Endothelial cell of umbilical vein (primary cell): Measurements from ENCODE around the gene TAF1A. TPM values are rescaled to one million over a fixed set of nuclear protein-coding genes. Genes with fewer than 3 reads are reported as not detected.

ENCODE experiments used
- BruUV-seq: library from RNA; stranded (reverse); fragments of 400-500 nt; replicated peaks from 2 replicates; lab custom pipeline; 2021; lab: Mats Ljungman, UMichigan
- CTCF ChIA-PET: fragments of 300-600, 350-600 bp; sonication (Branson Sonifier 250); formaldehyde crosslinking; loops from one replicate; lab custom pipeline; 2021; ENCODE audit warnings: antibody characterized with exemption, inconsistent platforms; lab: Charles Lee
- POLR2A ChIA-PET: fragments of 300-600, 350-600 bp; sonication (Branson Sonifier 250); formaldehyde crosslinking; loops from one replicate; lab custom pipeline; 2021; ENCODE audit warnings: antibody characterized with exemption, inconsistent platforms; lab: Charles Lee
- DNase-seq: peaks from one replicate; pipeline ENCODE4 v3.0.0-alpha.2; 2011; ENCODE audit warnings: low read depth, low spot score
- FAIRE-seq: peaks from 2 replicates; lab custom pipeline; 2011; peaks lifted over from hg19 to GRCh38; lab: Jason Lieb, UNC
- H2AFZ ChIP-seq: 2 replicates; pipeline ENCODE4 v1.6.0; 2012; ENCODE audit warnings: low read depth, low read length, control low read depth, inconsistent platforms
- H3K27ac ChIP-seq: 2 replicates; pipeline ENCODE4 v1.5.1; 2011; ENCODE audit warnings: low read depth, mild to moderate bottlenecking, control low read depth, low read length, moderate library complexity; ENCODE audit not compliant: insufficient read depth
- H3K27me3 ChIP-seq, 2 experiments: 2 replicates each; pipeline versions ENCODE4 v1.6.0 to v1.6.1; 2011; ENCODE audit warnings: low read length in 2 of 2, mixed read lengths in 1 of 2; ENCODE audit not compliant: control insufficient read depth in 2 of 2, insufficient read depth in 2 of 2
- H3K36me3 ChIP-seq, 2 experiments: 2 replicates in 1 of 2; 3 replicates in 1 of 2; pipeline ENCODE4 v1.5.1; 2011; ENCODE audit warnings: low read length in 2 of 2, mild to moderate bottlenecking in 1 of 2, moderate library complexity in 1 of 2; ENCODE audit not compliant: control insufficient read depth in 2 of 2, insufficient read depth in 2 of 2; ENCODE audit errors: extremely low read depth in 1 of 2
- H3K4me1 ChIP-seq: 3 replicates; pipeline ENCODE4 v1.5.1; 2011; ENCODE audit warnings: mild to moderate bottlenecking, low read length; ENCODE audit not compliant: control insufficient read depth, insufficient read depth; ENCODE audit errors: extremely low read depth
- H3K4me2 ChIP-seq: 2 replicates; pipeline ENCODE4 v1.6.1; 2011; ENCODE audit warnings: low read length, control low read depth, mixed read lengths; ENCODE audit not compliant: insufficient read depth
- H3K4me3 ChIP-seq, 3 experiments: fragments of 200-600 bp in 1 of 3; sonication (generic), shearing (Covaris generic) in 1 of 3; replicated peaks in 1 of 3; 2 replicates each; pipeline ENCODE4 v1.5.1; 2011 to 2016; ENCODE audit warnings: control low read depth in 3 of 3, low read length in 3 of 3, mild to moderate bottlenecking in 2 of 3, inconsistent platforms in 1 of 3, low read depth in 1 of 3, moderate library complexity in 1 of 3; ENCODE audit not compliant: insufficient read depth in 1 of 3
- H3K79me2 ChIP-seq: 2 replicates; pipeline ENCODE4 v1.6.0; 2012; ENCODE audit warnings: low read length, inconsistent platforms; ENCODE audit not compliant: control insufficient read depth, insufficient read depth
- H3K9ac ChIP-seq: replicated peaks from 2 replicates; pipeline ENCODE3; 2011; ENCODE audit warnings: low read length, control low read depth; ENCODE audit not compliant: insufficient read depth; ENCODE audit errors: extremely low read depth
- H3K9me1 ChIP-seq: replicated peaks from 3 replicates; pipeline ENCODE4 v1.6.0; 2011; ENCODE audit warnings: mild to moderate bottlenecking, low read length; ENCODE audit not compliant: control insufficient read depth, insufficient read depth; ENCODE audit errors: extremely low read depth
- H3K9me3 ChIP-seq: replicated peaks from 2 replicates; pipeline ENCODE4 v1.5.1; 2012; ENCODE audit warnings: low read length, inconsistent platforms; ENCODE audit not compliant: control insufficient read depth, insufficient read depth
- H4K20me1 ChIP-seq: replicated peaks from 2 replicates; pipeline ENCODE3; 2011; ENCODE audit warnings: mild to moderate bottlenecking, low read length; ENCODE audit not compliant: control insufficient read depth, insufficient read depth; ENCODE audit errors: extremely low read depth
- EZH2 ChIP-seq: IDR thresholded peaks from 2 replicates; pipeline ENCODE4 v1.6.1; 2012; ENCODE audit warnings: borderline replicate concordance, low read depth, mild to moderate bottlenecking, moderate library complexity, low read length, inconsistent platforms; ENCODE audit not compliant: severe bottlenecking
- GATA2 ChIP-seq: IDR thresholded peaks from 2 replicates; pipeline ENCODE4 v1.7.0; 2011; ENCODE audit warnings: low read depth, mild to moderate bottlenecking, moderate library complexity, mixed read lengths, low read length; ENCODE audit not compliant: insufficient read length, insufficient read depth
- JUN ChIP-seq: IDR thresholded peaks from 2 replicates; pipeline ENCODE4 v1.6.1; 2011; ENCODE audit warnings: borderline replicate concordance, low read depth; ENCODE audit not compliant: insufficient read length, insufficient read depth
- MYC ChIP-seq: IDR thresholded peaks from one replicate; pipeline ENCODE4 v1.6.1; 2011; ENCODE audit warnings: mild to moderate bottlenecking, low read depth, low read length
- POLR2A ChIP-seq: IDR thresholded peaks from 2 replicates; pipeline ENCODE4 v1.6.1; 2012; ENCODE audit warnings: low read depth, mild to moderate bottlenecking, control low read depth, low read length
- POLR2AphosphoS5 ChIP-seq: IDR thresholded peaks from 2 replicates; pipeline ENCODE4 v1.6.1; 2012; ENCODE audit warnings: low read depth, mild to moderate bottlenecking, control low read depth, low read length, moderate library complexity; ENCODE audit not compliant: insufficient read depth
- dilution Hi-C: fragments of 300-500 bp; cut with MboI; formaldehyde crosslinking; loops from one replicate; pipeline ENCODE4 v1.15.0; 2019; ENCODE audit warnings: low sequenced_read_pairs; ENCODE audit not compliant: extremely low pct_ligation_motif_present
- intact Hi-C: fragments of 100-400 bp; cut with micrococcal nuclease; formaldehyde crosslinking; loops from one replicate; pipeline ENCODE4 v1.10.0; 2022
- polyA plus RNA-seq, 4 experiments: library from polyadenylated mRNA; depleted of rRNA in 3 of 4; stranded (reverse) in 3 of 4; unstranded in 1 of 4; fragments of >200 nt; gene quantifications; 2 replicates each; pipeline versions ENCODE4 v1.2.1 to v1.2.3, GENCODE V29; 2011 to 2012; ENCODE audit warnings: missing spikeins in 1 of 4
- total RNA-seq: library from RNA; stranded (reverse); gene quantifications from 2 replicates; pipeline ENCODE4 v1.2.3, GENCODE V29; 2021
- TF ChIP-seq, protein P1 (sequence below), 2 donors: IDR thresholded peaks; 1 replicate in 1 of 2; 2 replicates in 1 of 2; pipeline ENCODE4 v1.5.1; 2011; ENCODE audit warnings: low read length in 2 of 2, mild to moderate bottlenecking in 2 of 2, moderate library complexity in 2 of 2, control low read depth in 1 of 2, inconsistent platforms in 1 of 2, low read depth in 1 of 2; ENCODE audit not compliant: insufficient read depth in 1 of 2; ENCODE audit errors: extremely low read depth in 1 of 2
- TF ChIP-seq, protein P2 (sequence below): IDR thresholded peaks from 2 replicates; pipeline ENCODE4 v1.6.1; 2011; ENCODE audit not compliant: insufficient read depth, insufficient read length

The TAF1A gene
- total and polyA plus RNA-seq, 2 donors (not counting 3 experiments of a cell fraction or from before 2014, with no cell fraction given), result 1.3 to 5.3 TPM

DNA sequence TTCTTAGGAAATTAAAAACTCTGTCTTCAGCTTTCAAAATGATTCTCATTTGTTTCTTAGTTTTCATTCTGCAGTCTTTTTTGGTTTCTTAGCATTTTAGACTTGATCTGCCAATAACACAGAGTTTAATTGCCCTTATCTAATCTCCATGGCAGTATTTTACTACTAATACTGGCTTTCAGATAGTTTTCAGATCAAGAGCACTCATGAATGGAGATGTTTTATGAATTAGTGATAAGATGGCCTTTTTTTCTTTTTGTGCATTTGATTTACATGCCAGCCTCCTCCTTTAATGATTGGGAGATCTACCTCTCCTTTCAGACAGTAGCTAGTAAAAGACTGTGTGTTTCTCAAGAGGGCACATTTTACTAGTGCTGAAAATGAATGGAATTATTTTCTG lies 33.7 kb upstream of the TAF1A start:
- TF ChIP-seq JUN (no peak), GATA2 (no peak), POLR2A (no peak), MYC (no peak), POLR2AphosphoS5 (no peak), EZH2 (no peak)
- TF ChIP-seq, protein P1, sequence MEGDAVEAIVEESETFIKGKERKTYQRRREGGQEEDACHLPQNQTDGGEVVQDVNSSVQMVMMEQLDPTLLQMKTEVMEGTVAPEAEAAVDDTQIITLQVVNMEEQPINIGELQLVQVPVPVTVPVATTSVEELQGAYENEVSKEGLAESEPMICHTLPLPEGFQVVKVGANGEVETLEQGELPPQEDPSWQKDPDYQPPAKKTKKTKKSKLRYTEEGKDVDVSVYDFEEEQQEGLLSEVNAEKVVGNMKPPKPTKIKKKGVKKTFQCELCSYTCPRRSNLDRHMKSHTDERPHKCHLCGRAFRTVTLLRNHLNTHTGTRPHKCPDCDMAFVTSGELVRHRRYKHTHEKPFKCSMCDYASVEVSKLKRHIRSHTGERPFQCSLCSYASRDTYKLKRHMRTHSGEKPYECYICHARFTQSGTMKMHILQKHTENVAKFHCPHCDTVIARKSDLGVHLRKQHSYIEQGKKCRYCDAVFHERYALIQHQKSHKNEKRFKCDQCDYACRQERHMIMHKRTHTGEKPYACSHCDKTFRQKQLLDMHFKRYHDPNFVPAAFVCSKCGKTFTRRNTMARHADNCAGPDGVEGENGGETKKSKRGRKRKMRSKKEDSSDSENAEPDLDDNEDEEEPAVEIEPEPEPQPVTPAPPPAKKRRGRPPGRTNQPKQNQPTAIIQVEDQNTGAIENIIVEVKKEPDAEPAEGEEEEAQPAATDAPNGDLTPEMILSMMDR (IDR thresholded peaks at IDR 0.05; ENCODE audit: extremely low read depth in 1 of 2, insufficient read depth in 1 of 2, low read depth in 1 of 2, low read length in 2 of 2), result no peak
- TF ChIP-seq, protein P2, sequence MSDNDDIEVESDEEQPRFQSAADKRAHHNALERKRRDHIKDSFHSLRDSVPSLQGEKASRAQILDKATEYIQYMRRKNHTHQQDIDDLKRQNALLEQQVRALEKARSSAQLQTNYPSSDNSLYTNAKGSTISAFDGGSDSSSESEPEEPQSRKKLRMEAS, result no peak
- intact Hi-C loops (no loop called here), dilution Hi-C loops (no loop called here)
- Histone ChIP-seq H3K36me3 (peaks cover 2 to 4% of the 10 kb centered on the region in 2 experiments), H4K20me1 (no peaks in the 10 kb centered on the region), H3K79me2 (peaks cover 4% of the 10 kb centered on the region), H3K4me3 (no peak overlapping the region), H3K4me2 (no peak overlapping the region), H3K27me3 (no peaks in the 10 kb centered on the region), H3K9me1 (no peaks in the 10 kb centered on the region), H3K9ac (no peak overlapping the region), H3K4me1 (peaks cover 7% of the 10 kb centered on the region), H3K9me3 (no peaks in the 10 kb centered on the region), H2AFZ (no peak overlapping the region), H3K27ac (no peak overlapping the region)
- DNase-seq (no peak), FAIRE-seq (no peak)
- POLR2A ChIA-PET, result no interaction called here
- BruUV-seq, result no TSS peak
- CTCF ChIA-PET, result interaction anchor here (3.0 kb wide), 1 partner anchor 11 kb away, joined by 16 read pairs; no protein-coding TSS in a partner anchor
